HL-60/S4 treated with phorbol 12-myristate 13-acetate at 8.2 ng/mL for 4 days and 3 days (cell line): ENCODE measurements around the gene TBC1D9B.

Source experiments
- in situ Hi-C: fragments of 300-500 bp; cut with MboI; formaldehyde crosslinking; loops from 2 replicates; pipeline ENCODE4 v1.15.0; 2022; ENCODE audit warnings: low sequenced_read_pairs

Gene TBC1D9B

DNA sequence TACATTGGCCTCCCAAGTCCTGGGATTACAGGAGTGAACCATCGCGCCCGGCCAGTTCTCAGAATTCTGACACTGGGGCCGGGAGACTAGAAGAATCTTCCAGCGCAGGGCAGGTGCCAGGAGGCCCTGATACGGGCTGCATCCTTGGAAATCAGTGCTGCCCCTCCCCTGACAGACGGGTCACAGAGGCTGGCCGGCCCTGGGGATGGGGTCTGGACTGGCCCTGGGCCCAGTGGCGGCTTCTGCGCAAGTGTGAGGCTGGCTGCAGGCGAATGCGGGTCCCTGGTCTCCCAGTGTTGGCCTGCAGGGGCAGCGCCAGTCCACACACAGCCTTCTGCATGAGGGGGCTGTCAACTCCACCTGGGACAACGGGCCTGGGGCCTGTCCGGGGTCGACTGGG is 831 bp upstream of the TBC1D9B start:
- in situ Hi-C loops: no loop called here

DNA sequence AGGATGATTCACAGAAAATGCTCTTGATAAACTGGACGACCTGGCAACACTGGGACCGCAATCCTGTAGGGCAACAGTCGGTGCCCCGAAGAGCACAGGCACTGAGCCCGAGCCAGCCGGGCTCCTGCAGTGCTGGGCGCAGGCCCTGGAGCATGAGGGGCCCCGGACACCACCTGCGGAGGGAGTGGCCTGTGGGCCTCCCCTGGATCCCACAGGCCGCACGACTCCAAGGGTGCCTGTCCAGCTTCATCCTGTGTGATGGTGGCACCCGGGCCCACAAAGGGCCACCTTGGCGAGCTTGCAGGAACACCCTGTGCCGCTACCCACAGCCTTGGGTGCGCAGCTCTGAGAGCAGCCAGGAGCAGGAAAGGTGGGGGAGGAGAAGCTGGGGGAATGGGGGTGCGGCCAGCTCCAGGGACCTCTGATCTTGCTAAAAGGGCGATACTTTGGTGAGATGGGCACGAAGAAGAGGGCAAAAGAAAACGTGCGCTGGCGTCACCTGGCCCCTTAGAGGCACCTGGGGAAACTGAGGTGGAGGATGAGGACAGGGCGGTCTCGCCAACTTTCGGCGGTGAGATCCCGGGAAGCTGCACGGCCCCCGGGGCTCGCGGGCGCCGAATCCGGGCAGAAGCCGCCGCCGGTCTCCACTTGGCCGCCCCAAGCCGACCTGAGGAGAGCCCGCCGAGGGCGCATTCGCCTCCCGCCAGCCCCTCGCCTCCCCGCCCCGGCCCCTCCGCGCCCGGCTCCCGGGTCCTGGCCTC is 722 bp downstream of the TBC1D9B start:
- in situ Hi-C loops: no loop called here

DNA sequence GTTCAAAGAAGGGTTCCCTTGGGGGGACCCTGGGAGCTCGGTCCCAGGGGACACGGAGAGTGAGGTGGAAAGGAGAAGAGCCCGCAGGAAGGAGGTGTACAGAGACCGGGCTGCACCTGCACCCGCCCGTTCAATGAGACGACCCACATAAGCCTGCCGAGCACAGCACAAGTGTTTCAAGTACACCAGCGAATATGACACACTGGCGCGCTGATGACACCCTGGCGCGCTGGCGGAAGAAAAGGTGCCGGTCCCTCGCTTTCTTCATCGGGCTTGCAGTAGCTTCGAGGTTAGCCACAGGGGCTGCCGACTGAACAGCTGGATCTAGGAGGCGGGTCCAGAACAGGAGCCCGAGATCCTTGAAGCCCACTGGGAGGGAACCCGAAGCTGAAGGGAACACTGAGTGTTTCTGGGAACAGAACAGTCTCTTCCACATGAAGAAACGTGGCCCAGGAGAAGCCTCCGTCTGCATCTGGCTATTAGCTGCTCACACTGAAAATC is 1.4 kb downstream of the TBC1D9B start:
- in situ Hi-C loops: no loop called here

DNA sequence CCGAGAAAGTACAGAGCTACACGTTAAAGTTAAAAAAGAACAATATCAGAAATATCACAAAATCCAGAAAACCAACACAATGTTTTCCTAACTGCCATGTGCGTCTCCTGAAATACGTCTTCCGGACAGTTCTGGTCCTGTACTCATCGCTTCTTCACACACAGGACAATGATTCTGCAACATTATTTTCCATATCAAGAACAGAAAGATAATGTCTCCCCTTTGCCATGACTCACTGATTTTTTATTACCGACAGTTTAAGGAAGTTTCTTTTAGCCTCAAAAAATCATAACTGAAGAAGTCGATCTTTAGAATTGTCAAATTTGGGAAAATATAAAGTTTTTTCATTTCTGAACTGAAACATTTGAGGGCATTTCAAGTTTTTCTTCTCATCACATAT is 2.5 kb downstream of the TBC1D9B start:
- in situ Hi-C loops: no loop called here

DNA sequence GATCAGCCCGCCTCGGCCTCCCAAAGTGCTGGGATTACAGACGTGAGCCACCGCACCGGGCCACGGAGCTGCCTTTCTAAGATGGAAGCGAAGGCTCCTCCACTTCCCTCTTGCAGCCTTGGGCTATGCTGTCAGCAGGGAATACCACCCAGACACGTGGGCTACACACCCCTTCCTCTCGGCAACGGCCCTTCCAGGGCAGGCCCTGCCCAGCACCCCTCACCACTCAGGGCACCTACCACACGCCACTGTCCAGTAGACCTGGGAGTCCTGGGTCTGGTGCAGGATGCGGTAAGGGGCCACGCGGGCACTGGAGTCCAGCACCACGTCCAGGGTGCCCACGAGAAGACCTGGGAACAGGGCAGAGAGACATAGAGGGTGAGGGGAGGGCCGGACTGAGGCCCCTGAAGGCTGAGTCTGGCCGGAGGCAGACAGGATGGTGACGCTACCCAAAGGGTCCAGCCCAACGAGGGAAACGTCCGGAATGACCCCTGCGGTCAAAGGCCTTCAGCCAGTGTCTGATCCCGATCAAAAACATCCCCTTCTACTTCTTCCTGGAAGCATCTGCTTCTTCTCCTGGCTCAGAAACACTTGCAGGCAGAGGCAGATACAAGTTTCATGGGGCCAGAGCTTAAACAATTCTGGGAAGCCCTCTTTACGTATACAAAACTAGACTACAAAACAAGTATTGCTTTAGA is 3.1 kb downstream of the TBC1D9B start:
- in situ Hi-C loops: no loop called here

DNA sequence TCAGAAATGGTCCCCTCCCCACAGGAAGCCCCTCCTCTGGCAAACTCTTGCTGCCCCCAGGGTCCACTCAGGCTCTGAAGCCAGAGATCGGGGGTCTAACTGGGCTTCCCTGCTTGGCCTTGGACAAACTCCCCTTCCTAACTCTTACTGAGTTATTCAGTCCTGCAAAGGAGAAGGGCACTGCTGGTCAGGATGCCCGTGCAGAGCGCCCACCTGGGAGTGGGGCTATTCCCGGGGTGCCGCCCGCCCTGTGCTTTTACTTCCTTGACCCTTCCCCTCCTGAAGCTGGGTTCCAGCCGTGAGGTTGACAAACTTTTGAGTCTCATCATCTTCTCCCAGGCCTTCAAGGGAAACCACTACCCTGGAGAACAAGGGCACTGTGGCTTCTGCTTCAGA is 4.9 kb downstream of the TBC1D9B start:
- in situ Hi-C loops: no loop called here

DNA sequence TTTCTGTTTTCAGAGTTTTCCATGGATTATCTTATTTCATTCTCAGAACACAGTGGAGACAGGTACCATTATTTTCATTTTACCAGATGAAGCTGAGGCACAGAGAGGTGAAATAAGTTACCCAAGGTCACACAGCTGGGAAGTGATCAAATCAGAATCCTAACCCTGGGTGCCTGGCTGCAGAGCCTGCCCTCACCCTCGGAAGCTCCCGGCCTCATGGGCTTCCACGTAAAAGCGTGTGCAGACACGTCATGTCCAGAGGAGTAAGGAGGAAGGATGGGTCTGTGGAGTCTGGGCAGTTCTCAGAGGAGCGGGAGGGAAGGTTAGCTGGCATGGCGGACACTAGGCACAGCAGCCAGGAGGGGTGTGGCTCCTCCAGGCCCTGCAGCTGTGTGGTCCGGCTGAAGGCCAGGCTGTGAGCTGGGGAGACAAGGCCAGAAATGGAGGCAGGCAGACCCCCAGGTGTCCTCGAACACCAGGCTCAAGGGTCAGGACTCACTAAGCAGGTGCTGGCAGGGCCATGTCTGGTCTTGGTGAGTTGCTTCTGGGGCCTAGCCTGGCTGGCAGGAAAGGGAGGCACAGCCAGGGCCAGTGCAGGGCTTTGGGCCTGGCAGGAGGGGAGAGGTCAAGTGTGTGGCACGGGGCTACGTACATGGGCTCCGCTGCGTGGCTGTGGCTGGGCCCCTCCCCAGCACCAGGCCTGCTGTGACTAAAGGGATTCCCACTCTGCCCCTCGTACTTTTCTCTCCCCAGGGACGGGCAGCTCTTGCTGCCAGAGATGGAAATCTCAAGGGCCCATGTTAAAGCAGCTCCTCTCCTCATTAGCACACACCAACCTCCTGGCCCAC is 5.6 kb downstream of the TBC1D9B start:
- in situ Hi-C loops: no loop called here

DNA sequence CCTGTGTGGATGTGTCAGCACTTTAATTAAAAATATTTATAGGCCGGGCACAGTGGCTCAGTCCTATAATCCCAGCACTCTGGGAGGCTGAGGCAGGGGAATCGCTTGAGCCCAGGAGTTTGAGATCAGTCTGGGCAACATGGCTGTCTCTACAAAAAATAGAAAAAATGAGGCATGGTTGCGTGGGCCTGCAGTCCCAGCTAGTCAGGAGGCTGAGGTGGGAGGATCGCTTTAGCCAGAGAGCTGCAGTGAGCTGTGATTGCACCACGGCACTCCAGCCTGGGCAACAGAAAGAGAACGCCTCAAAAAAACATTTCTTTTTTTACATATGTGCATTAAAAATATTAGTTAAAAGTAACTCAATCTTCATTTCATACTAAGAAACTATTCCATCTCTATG is 6.2 kb downstream of the TBC1D9B start:
- in situ Hi-C loops: no loop called here

DNA sequence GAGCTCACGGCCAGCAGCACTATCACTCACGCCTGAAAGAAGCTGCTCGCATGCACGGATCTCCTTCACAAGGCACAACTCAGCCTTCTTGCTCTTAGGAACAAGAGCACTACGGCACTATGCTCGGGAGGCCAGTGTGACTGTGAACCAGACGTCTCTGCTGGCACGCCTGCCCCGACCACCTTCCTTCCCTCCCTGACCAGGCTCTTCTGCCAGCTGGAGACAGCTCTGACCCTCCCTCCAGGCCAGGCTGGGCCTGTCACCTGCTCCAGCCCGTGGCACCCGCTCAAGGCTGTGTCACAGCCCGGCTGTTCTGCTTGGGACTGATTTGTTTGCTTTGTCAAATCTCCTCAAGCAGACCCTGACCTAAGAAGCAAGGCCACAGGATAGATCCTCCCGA is 7.0 kb downstream of the TBC1D9B start:
- in situ Hi-C loops: no loop called here

DNA sequence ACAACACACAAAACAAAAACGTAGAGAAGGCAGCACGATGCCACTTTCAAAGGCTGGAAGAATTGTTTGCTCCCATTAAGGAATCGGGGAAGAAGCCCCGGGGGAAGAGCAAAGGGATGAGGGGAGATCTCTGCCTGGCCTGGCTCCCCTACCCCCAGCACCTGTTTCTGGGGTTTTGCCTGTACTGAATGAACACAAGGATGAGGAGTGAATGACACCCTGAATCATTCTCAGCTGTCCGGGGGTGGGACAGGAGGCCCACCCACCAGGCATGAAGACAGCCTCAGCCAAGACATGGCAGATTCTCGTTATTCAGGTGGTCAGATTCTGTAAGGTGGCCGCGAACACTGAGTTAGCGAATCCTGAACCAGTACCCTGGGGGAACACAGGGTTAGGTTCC is 7.5 kb downstream of the TBC1D9B start:
- in situ Hi-C loops: no loop called here

DNA sequence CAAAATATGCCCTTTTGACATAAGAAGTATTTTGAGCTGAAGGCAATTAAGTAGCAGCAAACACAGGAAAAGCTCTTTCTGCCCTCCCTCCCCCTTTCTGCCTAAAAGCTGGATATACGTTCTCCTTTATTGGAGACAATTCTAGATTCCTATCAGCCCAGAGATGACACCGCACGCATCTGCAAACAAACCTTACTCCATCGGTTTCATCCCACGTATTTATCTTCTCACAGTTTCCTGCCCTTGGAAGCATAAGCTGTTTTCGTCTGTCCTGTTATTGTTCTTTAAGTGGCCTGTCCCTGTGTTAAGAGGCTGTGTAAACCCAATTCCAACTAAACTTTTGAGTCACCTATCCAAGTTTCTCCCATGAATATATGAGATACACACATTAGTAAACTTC is 11.8 kb downstream of the TBC1D9B start:
- in situ Hi-C loops: no loop called here

DNA sequence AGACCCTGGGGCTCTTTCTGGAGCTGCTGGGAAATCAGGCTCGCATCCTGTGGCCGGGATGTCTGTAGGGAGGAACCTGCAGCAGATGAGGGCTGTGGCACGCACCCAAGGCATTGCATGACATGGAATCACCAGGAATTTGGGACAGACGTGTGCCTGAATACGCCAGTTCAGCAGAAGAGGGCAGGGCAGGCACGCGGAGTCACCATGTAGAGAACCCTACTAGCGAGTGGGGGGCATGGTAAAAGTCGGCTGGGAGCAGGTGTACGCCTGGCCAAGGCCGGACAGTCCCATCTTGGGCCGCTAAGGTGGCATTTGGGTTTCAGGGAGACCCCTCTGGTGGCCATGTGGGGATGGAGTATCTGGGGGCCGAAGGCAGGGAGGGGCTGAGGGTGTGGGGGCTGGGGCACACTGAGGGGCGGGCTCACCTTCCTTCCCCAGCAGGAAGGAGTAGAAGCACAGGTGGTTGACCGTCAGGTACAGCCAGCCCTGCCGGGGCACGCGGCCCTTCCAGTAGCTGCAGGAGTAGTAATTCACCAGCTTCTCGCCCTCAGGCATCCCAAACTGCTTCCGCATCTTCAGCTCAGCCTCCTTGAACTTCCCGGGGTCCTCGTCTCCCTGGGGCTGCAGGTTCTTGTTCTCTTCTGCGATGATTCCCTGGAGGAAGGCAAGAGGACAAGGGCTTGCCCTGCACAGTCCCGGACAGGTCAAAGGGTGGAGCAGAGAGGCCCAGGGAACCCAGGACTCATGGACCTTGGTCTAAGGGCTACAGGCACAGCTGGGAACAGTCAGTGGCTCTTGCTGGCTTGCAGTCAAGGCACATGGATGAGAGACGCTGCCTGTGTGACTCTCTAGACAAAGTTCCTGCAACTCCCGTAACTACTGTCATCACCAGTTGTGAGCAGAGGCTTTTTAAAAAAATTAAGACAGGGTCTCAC is 13.5 kb downstream of the TBC1D9B start:
- in situ Hi-C loops: no loop called here

DNA sequence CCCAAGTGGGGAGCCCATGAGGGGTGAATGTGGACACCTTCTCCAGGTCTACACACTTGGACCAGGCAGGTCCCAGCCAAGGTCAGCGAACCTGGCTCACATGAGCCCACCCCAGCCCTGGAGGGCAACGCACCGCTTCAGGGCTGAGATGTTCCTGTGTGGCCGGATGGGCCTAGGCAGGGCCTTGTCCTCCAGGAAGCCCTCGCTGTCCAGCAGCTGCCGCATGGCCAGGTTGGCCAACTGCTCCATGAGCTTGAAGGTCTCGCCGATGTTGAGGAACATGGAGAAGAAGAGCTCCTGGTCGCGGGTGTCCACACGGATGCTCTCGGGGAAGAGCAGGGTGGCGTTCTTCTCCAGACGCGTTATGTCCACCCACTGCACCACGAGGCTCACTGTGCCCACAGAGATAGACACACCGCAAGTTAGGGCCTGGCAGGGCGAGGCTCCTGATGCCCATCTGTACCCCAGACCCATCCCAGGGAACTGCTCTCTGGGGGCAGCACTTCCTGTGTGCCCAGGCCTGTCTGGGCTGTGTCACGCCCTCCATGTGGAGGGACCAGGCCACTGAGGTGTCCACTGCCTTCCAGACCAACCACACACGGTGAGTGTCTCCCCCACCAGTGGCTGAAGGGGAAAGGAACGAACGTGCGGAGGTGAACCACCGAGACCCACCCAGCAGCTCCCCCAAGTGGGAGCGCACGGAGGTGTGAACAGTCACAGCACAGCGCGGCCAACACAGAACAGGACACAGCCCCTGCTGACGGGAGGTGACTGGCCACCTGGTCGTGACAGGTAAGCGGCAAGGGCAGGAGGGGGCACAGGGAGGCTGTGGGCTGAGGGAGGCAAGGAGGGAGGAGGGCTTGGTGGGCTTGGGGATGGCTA is 14.4 kb downstream of the TBC1D9B start:
- in situ Hi-C loops: no loop called here

DNA sequence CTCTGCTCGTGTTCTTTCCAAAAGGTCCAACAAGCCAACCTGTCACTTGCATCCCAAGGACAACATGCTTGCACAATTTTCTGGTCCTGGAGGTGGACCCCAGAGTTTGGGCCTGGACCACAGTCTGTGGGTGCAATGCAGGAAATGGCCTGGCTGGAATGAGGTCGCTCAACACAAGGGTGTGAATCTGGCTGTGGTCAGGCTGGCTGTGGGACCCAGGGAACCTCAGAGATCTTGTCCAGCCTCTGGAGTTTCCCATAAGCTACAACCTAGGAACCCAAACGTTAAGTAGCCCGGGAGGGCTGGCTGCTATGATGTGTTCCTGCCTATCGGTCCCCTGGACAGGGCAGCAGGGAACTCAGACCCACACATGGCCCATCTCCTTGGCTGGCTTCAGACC is 15.4 kb downstream of the TBC1D9B start:
- in situ Hi-C loops: no loop called here

DNA sequence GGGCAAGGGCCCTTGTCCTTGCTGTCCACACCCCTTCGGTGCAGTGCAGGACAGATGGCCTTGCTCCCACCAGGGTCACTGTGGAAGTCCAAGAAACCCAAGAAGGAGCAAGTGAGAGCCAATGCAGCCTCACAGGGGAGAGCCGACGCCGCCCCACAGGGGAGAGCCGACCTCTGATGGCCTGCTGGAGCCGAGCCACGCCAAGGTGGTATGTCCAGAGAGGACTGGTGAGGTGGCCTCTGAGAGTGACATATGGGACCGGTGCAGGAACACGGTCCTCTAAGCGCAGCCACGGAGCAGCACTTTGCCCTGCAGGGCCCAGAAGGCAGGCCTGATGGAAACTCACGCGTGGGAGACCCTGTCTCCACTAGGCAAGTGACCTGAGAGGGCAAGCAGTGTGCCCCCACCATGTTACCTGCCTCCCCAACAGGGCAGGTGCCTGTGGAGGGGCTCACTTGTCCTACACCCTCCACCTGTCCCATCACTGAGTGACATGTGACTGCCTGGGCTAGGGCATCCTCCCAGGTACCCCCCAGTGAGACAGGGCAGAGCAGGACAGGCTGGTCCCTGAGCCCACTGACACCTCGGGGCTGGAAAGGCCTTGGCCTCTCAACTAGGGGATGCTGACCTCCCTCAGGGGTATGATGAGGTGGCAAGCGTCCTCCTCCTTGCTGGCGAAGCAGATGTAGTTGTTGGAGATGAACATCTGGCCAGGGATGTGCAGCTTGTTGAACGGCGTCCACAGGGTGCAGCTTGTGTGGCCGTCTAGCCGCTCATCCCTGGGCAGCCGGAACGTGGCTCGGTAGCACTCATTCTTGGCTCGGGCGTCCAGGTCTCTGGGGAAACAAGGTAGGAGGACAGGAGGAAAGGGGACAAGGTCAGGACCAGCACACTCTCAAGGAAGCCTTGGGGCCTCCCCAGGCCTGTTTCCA is 16.7 kb downstream of the TBC1D9B start:
- in situ Hi-C loops: no loop called here

DNA sequence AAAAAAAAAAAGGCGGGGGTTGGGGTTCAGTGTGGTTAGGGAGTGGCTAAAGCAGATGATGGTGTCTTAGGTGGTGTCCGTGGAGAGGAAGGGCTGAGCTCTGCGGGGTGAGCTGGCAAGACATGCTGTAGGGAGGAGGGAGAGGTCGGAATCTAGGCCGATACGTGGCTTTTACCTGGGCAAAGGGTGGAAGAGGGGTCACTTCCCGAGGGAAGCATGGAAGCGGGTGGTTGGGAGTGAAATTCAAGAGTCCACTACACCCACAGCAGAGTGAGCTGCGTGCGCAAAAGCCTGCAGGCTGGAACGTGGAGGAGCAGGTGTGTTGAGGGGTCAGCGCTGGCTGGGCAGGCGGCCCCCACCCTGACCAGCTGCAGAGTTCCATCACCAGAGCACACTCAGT is 17.8 kb downstream of the TBC1D9B start:
- in situ Hi-C loops: no loop called here

DNA sequence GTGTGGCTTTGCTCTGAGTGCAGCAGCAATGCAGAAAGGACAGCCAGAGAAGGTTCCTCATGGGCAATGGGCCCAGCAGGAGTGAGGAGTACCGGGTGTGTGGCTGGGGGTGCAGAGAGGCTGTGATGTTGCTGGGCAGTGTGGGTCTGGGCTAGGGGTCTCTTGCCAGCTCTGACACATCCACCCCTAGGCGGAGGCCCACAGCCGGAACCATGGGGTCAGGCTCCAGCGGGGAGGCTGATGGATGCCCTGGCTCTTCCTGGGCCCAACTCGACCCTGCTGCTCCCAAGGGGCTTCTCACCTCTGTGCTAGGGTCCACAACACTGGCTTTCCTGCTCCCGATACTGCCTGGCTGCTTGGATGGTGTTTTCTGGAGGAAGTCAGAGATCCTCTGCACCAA is 19.9 kb downstream of the TBC1D9B start:
- in situ Hi-C loops: no loop called here

DNA sequence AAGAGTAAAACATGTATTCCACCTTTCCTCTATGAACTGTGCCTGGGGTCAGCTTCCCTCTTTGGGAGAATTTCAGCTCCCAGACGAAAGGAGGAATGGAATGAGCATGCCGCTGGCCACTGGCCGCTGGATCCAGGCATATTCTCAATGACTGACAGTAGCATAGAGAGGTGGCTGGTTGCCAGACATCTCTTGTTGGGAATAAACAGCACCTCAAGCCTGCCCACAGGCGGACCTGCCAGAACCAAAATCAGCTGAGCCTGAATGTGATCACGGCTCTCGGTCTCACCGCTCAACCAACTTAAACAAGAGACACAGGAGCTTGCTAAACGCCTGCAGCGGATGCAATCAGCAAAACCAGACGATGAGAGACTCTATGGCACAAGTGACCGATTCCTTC is 20.6 kb downstream of the TBC1D9B start:
- in situ Hi-C loops: no loop called here
